Measurements from ENCODE around the gene PRAC1.

Gene PRAC1

DNA sequence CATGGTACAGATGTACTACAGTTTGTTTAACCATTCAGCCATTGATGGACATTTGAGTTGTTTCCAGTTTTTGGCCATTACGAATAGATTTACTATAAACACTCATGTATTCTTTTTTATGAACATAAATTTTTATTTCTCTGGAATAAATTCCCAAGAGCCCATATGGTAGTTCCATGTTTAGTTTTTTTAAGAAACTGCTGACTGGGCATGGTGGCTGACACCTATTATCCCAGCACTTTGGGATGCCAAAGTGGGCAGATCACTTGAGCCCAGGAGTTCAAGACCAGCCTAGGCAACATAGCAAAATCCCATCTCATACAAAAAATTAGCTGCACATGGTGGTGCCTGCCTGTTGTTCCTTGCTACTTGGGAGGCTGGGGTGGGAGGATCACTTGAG, 30.3 kb downstream of the PRAC1 start:
- ATAC-seq: no peak

DNA sequence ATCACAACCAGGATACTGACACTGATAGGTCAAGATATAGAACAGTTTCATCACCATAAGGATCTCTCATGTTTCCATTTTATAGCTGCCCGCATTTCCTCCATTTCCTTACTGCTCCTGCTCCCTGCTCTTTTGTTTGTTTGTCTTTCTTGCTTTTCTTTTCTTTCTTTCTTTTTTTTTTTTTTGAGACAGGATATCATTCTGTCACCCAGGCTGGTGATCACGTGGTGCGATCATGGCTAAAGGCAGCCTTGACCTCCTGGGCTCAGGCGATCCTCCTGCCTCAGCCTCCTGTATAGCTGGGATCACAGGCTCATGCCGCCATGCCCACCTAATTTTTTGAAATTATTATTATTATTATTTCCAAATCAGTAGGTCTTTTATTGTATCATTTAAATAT, 31.7 kb downstream of the PRAC1 start:
- ATAC-seq: no peak

DNA sequence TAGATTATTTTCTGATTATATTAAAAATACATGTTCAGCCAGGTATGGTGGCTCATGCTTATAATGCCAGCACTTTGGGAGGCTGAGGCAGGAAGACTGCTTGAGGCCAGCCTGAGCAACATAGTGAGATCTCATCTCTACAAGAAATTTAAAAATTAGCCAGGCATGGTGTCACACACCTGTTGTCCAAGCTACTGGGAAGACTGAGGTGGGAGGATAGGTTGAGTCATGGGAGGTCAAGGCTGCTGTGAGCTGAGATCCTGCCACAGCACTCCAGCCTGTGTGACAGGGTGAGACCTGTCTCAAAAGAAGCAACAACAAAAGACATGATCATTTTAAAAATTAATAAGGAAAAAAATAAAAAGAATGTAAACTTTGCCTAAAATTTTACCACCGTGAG, 40.7 kb downstream of the PRAC1 start:
- ATAC-seq: no peak

DNA sequence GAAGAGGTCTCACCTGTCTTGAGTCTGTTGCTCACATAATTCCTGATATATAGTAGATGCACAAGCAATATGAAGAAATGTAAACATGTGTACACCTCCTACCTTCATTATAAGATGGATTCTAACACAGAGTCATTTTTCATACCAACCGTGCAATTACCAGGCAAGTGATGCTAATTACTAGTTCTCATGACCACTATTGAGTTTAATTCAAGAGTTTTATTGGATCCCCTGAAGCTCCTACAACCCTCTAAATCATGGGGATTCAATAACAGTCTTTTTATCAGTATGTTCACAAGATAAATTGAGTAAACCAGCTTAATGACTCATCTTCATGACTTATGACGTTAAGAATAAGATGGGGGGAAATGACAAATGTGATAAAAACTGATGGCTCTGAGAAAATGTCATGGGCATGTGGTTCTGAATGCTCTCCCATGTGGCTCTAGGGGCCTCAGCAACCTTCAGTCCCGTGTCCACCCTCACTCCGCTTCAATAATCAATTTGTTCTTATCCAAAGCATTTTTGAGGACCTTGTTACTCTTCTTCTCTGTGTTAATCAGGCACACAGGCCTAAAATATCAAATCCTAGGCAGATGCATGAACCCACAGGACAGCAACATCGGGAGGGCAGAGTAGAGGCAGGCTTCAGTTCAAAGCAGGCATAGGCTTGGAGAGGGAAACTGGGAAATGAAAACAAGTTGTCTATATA, 42.8 kb downstream of the PRAC1 start:
- ATAC-seq: no peak

DNA sequence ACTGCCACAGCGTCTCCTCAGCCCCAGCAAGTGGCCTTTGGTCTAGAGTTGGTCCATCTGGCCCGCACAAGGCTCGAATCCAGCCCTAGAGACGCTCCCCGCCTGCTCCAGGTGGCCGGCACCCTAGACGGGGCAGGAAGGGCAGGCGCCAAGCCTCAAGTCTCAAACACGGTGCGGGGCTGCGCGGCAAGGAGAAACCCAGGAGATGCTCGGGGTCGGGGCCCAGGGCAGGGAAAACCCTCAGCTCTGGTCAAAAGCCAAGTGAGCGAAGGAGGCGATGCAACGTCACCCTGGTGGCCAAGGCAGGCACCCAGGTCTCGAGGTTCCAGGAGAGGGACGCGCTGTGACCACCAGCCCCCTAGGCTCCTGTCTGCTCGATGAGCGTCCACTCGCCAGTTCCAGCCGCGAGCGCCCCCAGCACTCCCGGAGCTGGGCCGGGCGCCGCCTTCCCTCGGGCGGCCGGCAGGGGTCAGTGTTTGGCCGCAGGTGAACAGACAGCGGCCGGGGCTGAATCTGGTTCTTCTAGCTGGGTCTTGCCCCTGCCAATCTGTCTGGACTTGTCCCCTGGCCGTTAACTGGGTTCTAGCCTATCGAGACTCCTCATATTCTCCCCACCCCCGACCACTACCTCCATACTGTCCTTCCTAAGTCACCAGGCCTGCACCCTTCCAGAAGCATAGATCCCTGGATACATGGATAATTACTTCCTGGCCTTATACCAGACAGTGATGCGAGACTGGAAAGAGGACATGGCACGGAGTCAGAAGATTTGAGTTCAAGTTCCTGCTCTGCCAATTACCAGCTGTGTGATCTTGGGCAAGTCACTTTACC, 44.0 kb downstream of the PRAC1 start:
- peak; percentile 84 to 87 for ATAC-seq

DNA sequence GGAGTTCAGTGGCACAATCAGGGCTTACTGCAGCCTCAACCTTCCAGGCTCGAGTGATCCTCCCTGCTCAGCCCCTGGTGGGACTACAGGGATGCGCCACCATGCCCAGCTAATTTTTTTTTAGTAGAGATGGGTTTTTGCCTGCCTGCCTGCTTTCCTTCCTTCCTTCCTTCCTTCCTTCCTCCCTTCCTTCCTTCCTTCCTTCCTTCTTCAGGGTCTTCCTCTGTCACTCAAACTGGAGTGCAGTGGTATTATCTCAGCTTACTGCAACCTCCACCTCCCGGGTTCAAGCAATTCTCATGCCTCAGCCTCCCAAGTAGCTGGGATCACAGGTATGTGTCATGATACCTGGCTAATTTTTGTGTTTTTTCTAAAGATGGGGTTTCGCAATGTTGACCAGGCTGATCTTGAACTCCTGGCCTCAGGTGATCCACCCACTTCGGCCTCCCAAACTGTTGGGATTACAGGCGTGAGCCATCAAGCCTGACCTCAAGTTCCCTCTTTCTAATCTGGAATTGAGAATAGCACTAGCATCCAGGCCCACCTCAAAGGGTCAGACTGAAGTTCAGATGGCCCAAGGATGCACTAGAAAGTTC, 45.3 kb downstream of the PRAC1 start:
- ATAC-seq: no peak

DNA sequence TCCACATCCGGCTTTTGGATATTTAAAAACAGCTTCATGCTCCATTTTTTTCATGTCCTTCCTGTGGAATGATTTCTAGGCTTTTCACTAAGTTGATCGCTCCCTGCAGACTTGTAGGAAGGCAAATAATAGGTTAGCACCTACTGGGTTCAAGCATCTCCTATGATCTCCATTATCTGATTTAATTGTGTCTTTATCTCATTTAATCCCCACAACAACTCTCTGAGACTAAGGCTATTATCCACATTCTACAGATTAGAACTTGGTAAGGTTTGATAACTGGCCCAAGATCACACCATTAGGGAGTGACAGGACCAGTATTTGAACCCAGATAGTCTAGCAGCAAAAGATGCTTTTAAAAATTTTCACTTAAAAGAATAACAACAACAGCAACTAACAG, 50.0 kb downstream of the PRAC1 start:
- no peak for ATAC-seq
